Lung (tissue), 12 donors: ENCODE data around the gene RNF121. TPM values are rescaled to one million over a fixed set of nuclear protein-coding genes. Genes with fewer than 3 reads are reported as not detected.
"Not testable (repeated sequence)": the region's sequence is repeated elsewhere in the genome, so short reads cannot be mapped to it uniquely, and the experiment has no call there.

ENCODE experiments used
- ATAC-seq: fragments of 200-7000 bp; cut with Tn5 transposase; one replicate; pipeline ENCODE4 v1.9.1; 2020; ENCODE audit warnings: moderate number of reproducible peaks; ENCODE audit not compliant: insufficient read depth, low FRiP score
- DNase-seq, 3 donors: peaks; one replicate each; pipeline ENCODE4 v3.0.0-alpha.2; 2013 to 2017
- H3K27ac ChIP-seq, 2 donors: one replicate each; pipeline ENCODE4 v1.5.1; 2013; ENCODE audit warnings: mild to moderate bottlenecking in 2 of 2, moderate library complexity in 2 of 2, control low read depth in 1 of 2, inconsistent platforms in 1 of 2, low read depth in 1 of 2, low read length in 1 of 2
- H3K27me3 ChIP-seq, 3 donors: one replicate each; pipeline ENCODE4 v1.5.1; 2013; ENCODE audit warnings: low read length in 2 of 3; ENCODE audit not compliant: control insufficient read depth in 3 of 3, insufficient read depth in 3 of 3
- H3K36me3 ChIP-seq, 4 donors: one replicate each; pipeline ENCODE4 v1.5.1; 2013; ENCODE audit warnings: low read length in 4 of 4, mild to moderate bottlenecking in 1 of 4, moderate library complexity in 1 of 4; ENCODE audit not compliant: control insufficient read depth in 4 of 4, insufficient read depth in 4 of 4
- H3K4me1 ChIP-seq, 5 donors: one replicate each; pipeline ENCODE4 v1.5.1; 2013; ENCODE audit warnings: low read length in 5 of 5, mild to moderate bottlenecking in 2 of 5, moderate library complexity in 1 of 5; ENCODE audit not compliant: control insufficient read depth in 5 of 5, insufficient read depth in 5 of 5
- H3K4me3 ChIP-seq: one replicate; pipeline ENCODE4 v1.5.1; 2013; ENCODE audit warnings: mild to moderate bottlenecking, control low read depth, moderate library complexity
- H3K9ac ChIP-seq, 2 donors: one replicate each; pipeline ENCODE4 v1.5.1; 2013; ENCODE audit warnings: low read length in 2 of 2, control low read depth in 1 of 2; ENCODE audit not compliant: insufficient read depth in 1 of 2
- H3K9me3 ChIP-seq, 4 donors: one replicate each; pipeline ENCODE4 v1.5.1; 2013; ENCODE audit warnings: low read length in 3 of 4, mild to moderate bottlenecking in 1 of 4, moderate library complexity in 1 of 4; ENCODE audit not compliant: control insufficient read depth in 4 of 4, insufficient read depth in 3 of 4
- CTCF ChIP-seq: IDR thresholded peaks from 2 replicates; pipeline ENCODE4 v1.5.1; 2012; ENCODE audit warnings: mild to moderate bottlenecking; ENCODE audit errors: control extremely low read depth, extremely low read depth
- WGBS, 2 donors: extraction: QIAGEN DNeasy Blood & Tissue Kit; methylation state at CpG; one replicate each; pipeline ENCODE4 v1.1.7; 2013; 5-methylcytosine and 5-hydroxymethylcytosine counted together
- polyA plus RNA-seq, 2 donors: library from polyadenylated mRNA; stranded (reverse); fragments of 200-250 nt; gene quantifications; one replicate each; pipeline ENCODE4 v1.2.1, GENCODE V29; 2013
- total RNA-seq, 2 donors: library from RNA; depleted of rRNA in 1 of 2; stranded (reverse); fragments of >200 nt in 1 of 2; gene quantifications; one replicate each; pipeline ENCODE4 v1.2.1, GENCODE V29; 2014 to 2021
- donor health status: control.
- donor health status: control.
- donor health status: Bipolar disorder and iron deficiency.
- donor health status: healthy.
- donor health status: DM: yes; HTN: yes; CAD: no.

RNF121 gene
- total and polyA plus RNA-seq, 4 donors: 14.0 to 30.2 (median 27.6) TPM

GRCh38 chr11:71895961-71896360 lies 32.9 kb upstream of the RNF121 start:
- H3K9me3 ChIP-seq: peaks cover 0 to 3% (median 0%) of the 10 kb centered on the region in 4 donors
- H3K4me3 ChIP-seq: no peak overlapping the region
- peaks cover 0 to 2% (median 0%) of the 10 kb centered on the region in 4 donors for H3K36me3 ChIP-seq
- WGBS, 2 donors: 78 to 87% methylated on average over 12 of the region's 12 CpGs
- DNase-seq (no peak), ATAC-seq (no peak)
- no peak for TF ChIP-seq CTCF
- no peak overlapping the region for H3K27ac ChIP-seq
- no peak overlapping the region for H3K9ac ChIP-seq
- H3K27me3 ChIP-seq: no peaks in the 10 kb centered on the region
- peaks cover 0 to 2% (median 0%) of the 10 kb centered on the region in 5 donors for H3K4me1 ChIP-seq

GRCh38 chr11:71901137-71901536 lies 27.7 kb upstream of the RNF121 start:
- not testable (repeated sequence) for H3K4me1 ChIP-seq, H3K27me3 ChIP-seq, H3K9me3 ChIP-seq, H3K27ac ChIP-seq, H3K9ac ChIP-seq, H3K4me3 ChIP-seq, H3K36me3 ChIP-seq, ATAC-seq
- peak in 1 of 3 donors; percentile 2 for DNase-seq
- WGBS, 2 donors: 85 to 89% methylated on average over 14 of the region's 14 CpGs

- H3K4me1 ChIP-seq: no peaks in the 10 kb centered on the region
- H3K36me3 ChIP-seq: peaks cover 3 to 12% (median 9%) of the 10 kb centered on the region in 4 donors
- no peak for DNase-seq
- ATAC-seq: no peak
- H3K4me3 ChIP-seq: no peak overlapping the region
- peaks cover 0 to 2% (median 0%) of the 10 kb centered on the region in 4 donors for H3K9me3 ChIP-seq
- no peak overlapping the region for H3K9ac ChIP-seq
- no peak overlapping the region for H3K27ac ChIP-seq
- no peak for TF ChIP-seq CTCF
- WGBS, 2 donors: 83 to 92% methylated on average over 9 of the region's 9 CpGs
- H3K27me3 ChIP-seq: no peaks in the 10 kb centered on the region
These were observed 20.6 kb upstream of the RNF121 start for GRCh38 chr11:71908218-71908617.

DNA sequence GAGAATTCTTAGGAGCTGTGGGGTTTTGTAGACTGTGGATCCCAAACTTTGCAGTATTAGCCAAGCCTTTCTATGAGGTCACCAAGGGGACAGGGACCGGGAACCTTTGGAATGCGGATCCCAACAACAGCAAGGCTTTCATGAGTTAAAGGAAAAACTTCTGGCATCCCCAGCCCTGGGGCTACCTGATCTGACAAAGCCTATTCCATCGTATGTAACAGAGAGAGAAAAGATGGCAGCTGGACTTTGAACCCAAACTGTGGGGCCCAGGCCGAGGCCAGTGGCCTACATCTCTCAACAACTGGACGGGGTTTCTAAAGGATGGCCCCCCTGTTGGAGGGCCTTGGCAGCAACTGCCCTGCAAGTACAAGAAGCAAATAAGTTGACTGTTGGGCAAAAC lies 18.1 kb upstream of the RNF121 start:
- not testable (repeated sequence) for ATAC-seq, DNase-seq, H3K27me3 ChIP-seq, H3K9me3 ChIP-seq, H3K27ac ChIP-seq, H3K9ac ChIP-seq, H3K4me1 ChIP-seq, H3K4me3 ChIP-seq
- H3K36me3 ChIP-seq: peaks cover 6 to 16% (median 12%) of the 10 kb centered on the region in 4 donors
- 92 to 98% methylated on average over 5 of the region's 5 CpGs for WGBS, 2 donors

- H3K4me3 ChIP-seq, H3K27ac ChIP-seq, ATAC-seq, H3K9ac ChIP-seq, H3K4me1 ChIP-seq, DNase-seq, H3K9me3 ChIP-seq, H3K27me3 ChIP-seq: not testable (repeated sequence)
- 85 to 86% methylated on average over 10 of the region's 10 CpGs for WGBS, 2 donors
- peaks cover 10 to 21% (median 17%) of the 10 kb centered on the region in 4 donors for H3K36me3 ChIP-seq
These were observed 17.4 kb upstream of the RNF121 start for GRCh38 chr11:71911321-71911985.

DNA sequence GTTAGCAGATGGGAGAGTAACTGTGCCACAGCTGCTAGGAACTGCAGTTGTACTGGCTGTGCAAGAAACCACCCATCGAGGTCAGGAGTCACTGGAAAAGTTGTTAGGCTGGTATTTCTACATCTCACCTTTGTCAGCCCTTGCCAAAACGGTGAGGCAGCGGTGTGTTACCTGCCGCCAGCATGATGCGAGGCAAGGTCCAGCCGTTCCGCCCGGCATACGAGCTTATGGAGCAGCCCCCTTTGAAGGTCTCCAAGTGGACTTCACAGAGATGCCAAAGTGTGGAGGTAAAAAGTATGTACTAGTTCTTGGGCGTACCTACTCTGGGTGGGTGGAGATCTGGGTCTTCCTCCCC lies 16.9 kb upstream of the RNF121 start:
- not testable (repeated sequence) for H3K27me3 ChIP-seq, H3K27ac ChIP-seq, DNase-seq, H3K4me1 ChIP-seq, ATAC-seq, H3K4me3 ChIP-seq, H3K9ac ChIP-seq, H3K9me3 ChIP-seq
- WGBS, 2 donors: 89 to 91% methylated on average over 10 of the region's 10 CpGs
- peaks cover 8 to 24% (median 18%) of the 10 kb centered on the region in 4 donors for H3K36me3 ChIP-seq
